NCI-H1436 (cell line): ENCODE results near the gene MYO9B.
"Not testable (repeated sequence)": the region's sequence is repeated elsewhere in the genome, so short reads cannot be mapped to it uniquely, and the experiment has no call there.

Source experiments
- DNase-seq: peaks from one replicate; lab custom pipeline; 2025; lab: John Stamatoyannopoulos, UW

The MYO9B gene

DNA sequence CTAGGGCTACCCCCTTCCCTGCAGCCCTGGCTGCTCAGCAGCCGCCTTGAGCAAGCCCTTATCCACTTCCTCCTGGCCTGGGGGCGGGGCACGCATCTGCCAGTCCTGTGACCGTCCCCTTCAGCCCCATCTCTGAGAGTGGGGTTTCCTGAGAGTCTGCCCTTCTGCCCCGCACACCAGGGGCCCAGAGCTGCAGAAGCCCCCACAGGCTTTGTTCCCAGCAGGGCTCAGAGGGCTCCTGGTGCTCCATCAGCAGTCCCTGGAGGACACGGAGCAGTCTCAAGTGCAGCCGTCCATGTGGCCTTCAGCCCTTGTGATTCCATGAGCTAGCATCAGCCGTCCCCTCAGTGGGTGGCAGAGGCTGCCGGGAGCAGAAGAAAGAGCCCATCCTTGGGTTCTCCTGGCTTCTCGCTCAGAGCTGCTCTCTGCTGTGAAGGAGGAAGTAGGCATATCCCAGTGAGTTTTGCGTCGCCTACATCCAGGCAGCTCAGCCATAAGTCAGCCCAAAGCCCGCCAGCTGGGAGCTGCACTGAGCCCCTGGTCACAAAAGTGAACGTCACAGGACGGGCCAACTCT is 16.3 kb downstream of the MYO9B start:
- DNase-seq: no peak

DNA sequence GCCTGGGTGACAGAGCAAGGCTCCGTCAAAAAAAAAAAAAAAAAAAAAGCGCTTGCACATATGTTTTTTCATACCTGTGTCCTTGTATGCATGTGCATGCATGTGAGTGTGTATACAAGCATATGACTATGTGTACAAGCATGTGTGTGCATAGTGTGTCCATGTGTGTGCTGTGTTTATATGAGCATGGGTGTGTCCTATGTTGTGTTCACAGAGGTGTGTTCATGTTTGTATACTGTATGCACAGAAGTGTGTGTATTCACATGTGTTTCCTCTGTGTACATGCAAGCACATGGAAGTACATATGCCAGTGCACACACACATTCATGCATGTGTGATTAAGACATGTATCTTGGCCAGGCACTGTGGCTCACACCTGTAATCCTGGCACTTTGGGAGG is 17.1 kb downstream of the MYO9B start:
- no peak for DNase-seq

DNA sequence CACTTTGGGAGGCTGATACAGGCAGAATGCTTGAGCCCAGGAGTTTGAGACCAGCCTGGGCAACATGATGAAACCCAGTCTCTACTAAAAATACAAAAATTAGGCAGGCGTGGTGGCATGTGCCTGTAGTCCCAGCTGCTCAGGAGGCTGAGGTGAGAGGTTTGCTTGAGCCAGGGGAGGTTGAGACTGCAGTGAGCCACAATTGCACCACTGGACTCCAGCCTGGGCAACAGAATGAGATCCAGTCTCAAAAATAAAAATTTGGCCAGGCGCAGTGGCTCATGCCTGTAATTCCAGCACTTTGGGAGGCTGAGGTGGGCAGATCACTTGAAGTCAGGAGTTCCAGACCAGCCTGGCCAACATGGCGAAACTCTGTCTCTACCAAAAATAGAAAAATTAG is 19.1 kb downstream of the MYO9B start:
- not testable (repeated sequence) for DNase-seq

DNA sequence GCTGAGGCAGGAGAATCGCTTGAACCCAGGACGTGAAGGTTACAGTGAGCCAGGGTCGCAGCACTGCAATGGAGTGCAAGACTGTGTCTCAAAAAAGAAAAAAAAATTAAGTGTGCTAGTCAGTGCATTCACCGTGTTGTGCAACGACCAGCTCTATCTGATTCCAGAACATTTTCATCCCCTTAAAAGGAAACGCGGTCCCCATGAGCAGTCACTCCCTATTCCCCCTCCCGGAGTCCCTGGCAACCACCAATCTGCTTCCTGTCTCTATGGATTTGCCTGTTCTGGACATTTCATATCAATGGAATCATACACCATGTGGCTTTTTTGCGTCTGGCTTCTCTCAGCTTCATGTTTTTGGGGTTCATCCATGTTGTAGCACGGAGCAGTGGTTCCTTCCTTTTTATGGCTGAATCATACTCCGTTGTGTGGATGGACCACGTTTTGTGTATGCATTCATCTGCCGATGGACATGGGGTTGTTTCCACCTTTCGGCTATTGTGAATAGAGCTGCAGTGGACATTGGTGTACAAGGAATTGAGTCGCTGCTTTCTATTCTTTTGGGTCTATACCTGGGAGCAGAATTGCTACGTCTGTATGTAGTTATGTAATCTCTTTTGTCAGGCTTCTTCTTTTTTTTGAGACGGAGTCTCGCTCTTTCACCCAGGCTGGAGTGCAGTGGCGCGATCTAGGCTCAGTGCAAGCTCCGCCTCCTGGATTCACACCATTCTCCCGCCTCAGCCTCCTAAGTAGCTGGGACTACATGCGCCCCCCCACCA is 19.8 kb downstream of the MYO9B start:
- no peak for DNase-seq

DNA sequence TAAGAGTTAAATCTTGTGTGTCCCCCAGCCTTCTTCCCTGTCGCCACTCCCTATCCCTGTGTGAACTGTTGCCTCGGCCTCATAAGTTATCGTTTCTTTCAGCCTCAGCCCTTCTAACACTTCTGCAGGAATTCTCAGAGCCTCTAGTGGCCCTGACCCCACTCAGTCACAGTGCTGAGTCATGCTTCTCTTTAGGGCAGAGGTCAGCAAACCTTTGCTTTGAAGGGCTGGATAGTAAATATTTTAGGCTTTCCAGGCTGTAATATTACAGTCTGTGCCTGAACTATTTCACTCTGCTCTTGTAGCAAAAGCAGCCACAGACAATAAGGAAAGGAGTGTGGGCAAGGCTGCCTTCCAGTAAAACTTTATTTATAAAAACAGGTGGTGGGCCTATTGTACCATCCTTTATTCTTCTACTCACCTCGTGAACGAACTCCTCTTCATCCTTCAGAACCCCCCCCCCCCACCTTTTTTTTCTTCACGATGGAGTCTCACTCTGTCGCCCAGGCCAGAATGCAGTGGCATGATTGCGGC is 22.1 kb downstream of the MYO9B start:
- DNase-seq: no peak

DNA sequence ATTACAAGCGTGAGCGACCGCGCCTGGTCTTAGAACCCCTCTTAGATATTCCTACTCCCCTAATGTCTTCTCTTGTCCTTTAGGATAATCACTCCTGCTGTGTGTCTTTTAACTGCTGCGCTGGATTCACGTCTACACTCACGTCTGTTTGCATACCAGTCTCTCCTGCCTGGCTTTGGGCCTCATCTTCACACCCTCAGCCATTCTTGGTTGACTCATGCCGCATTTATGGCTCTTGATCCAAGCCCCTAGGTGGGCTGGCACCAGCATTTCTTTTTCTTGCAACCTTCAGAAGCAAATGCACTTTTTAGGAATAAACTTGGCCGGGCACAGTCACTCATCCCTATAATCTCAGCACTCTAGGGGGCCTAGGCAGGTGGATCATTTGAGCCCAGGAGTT is 22.7 kb downstream of the MYO9B start:
- DNase-seq: no peak

DNA sequence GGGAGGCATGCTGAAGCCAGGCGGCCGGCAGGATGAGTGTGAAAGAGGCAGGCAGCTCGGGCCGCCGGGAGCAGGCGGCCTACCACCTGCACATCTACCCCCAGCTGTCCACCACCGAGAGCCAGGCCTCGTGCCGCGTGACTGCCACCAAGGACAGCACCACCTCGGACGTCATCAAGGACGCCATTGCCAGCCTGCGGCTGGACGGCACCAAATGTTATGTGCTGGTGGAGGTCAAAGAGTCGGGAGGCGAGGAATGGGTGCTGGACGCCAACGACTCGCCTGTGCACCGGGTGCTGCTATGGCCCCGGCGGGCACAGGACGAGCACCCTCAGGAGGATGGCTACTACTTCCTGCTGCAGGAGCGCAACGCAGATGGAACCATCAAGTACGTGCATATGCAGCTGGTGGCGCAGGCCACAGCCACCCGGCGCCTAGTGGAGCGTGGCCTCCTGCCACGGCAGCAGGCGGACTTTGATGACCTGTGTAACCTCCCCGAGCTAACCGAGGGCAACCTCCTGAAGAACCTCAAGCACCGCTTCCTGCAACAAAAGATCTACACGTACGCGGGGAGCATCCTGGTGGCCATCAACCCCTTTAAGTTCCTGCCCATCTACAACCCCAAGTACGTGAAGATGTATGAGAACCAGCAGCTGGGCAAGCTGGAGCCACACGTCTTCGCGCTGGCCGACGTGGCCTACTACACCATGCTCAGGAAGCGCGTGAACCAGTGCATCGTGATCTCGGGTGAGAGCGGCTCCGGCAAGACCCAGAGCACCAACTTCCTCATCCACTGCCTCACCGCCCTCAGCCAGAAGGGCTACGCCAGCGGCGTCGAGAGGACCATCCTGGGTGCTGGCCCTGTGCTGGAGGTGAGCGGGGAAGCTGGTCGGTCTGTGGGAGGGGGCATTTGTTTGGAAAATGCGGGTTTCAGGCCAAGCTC is 26.4 kb downstream of the MYO9B start:
- no peak for DNase-seq

DNA sequence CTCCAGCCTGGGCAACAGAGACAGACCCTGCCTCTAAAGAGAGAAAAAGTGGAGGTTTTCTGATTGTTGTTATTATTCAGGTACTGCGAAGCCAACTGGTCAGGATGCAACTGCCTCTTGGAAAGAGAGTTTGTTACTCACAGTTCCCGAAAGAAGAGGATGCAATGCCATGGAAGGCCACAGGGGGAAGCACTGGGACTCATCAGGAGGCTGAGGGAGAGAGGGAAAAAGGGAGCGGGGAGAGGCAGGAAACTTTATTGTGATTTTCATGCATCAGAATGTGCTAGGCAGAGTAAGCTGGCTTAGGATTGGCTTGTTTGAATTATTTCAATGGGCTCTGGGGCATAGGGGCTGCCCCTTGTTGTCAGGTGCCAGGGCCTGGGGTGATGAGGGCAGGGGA is 27.6 kb downstream of the MYO9B start:
- no peak for DNase-seq

DNA sequence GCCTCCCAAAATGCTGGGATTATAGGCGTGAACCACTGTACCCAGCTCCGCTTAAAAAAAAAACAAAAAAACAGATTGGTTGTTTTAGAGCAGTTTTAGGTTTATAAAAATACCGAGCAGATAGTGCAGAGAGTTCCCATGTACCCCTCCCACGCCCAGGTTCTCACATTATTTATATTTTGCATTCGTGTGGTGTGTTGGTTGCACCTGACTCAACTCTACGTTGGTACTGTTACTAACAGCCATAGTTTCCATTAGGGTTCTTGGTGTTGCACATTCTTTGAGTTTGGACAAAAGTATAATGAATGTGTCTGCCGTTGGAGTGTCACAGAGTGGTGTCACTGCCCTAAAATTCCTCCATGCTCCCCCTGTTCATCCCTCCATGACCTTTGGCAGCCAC is 29.1 kb downstream of the MYO9B start:
- DNase-seq: no peak

DNA sequence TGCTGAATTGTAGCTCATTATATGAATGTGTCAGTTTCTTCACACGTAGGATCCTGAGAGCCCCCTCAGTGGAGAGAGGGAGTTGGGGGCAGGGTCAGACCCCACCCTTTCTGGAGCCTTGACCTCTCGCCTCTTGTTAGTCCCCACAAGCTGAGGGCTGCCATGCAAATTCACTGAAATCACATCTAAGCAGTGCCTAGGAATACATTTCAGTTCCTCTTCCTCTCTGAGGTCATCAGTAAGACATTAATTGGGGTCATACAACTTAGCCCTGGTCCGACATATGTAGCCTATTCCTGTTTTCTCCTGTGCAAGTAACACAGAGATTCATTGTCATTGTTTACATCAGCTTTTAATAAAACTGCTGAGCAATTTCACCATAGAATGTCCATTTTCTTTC is 30.0 kb downstream of the MYO9B start:
- DNase-seq: no peak

DNA sequence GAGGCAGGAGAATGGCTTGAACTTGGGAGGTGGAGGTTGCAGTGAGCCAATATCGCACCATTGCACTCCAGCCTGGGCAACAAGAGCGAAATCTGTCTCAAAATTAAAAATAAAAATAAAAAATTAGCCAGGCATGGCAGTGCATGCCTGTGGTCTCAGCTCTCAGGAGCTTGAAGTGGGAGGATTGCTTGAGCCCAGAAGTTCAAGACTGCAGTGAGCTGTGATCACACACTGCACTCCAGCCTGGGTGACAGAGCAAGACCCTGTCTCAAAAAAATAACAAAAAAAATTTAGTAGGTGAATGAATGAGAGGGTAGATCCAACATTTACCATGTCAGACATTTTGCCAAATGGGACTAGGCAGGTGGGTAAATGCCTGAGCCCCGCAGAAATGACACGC is 31.4 kb downstream of the MYO9B start:
- not testable (repeated sequence) for DNase-seq

DNA sequence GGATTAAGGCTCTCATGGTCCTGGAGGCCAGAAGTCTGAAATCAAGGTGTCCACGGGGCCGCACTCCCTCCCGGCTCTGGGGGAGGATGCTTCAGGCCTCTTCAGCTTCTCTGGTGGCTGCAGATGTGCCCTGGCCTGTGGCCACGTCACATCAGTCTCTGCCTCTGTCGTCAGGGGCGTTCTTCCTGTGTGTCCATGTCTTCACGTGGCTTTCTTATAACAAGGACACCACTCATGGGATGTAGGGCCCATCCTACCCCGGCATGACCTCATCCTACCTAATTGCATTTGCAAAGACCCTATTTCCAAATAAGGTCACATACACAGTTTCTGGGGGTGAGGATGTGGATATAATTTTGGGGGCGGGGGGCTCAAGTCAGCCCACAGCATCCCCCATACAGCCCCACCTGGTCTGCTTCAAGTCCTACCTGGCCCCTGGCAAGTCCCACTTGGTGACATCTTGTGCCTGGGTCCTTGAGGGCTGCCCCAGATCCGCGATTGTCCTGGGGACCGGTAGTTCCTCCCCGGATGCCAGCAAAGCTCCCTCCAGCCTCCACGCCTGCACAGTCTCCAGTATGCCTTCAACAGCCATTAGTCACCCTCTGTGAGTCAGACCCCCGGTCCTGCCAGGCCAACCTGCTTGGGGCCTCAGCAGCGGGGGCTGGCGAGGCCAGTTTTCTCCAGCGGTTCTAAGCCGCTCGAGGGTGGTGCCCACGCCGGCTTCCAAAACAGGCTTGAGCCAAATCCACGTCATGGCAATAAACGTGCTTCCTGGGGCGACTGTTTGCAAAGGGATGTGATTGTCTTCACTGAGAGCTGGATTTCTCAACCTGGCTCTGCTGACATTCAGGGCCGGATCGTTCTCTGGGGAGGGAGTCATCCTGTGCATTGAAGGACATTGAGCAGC is 32.2 kb downstream of the MYO9B start:
- DNase-seq: no peak

DNA sequence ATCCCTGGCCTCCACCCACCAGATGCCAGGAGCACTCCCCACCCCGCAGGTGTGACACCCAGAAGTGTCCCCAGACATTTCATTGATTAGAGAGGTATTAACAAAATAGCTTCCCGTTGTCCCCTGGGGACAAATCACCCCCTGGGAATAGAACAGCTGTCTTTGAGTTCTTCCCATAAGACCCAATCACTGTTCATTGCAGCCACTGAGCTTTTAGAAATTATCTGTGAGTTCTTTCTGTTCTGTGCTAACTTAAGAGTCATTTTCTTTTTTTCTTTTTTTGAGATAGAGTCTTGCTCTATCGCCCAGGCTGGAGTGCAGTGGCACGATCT is 32.8 kb downstream of the MYO9B start:
- no peak for DNase-seq

DNA sequence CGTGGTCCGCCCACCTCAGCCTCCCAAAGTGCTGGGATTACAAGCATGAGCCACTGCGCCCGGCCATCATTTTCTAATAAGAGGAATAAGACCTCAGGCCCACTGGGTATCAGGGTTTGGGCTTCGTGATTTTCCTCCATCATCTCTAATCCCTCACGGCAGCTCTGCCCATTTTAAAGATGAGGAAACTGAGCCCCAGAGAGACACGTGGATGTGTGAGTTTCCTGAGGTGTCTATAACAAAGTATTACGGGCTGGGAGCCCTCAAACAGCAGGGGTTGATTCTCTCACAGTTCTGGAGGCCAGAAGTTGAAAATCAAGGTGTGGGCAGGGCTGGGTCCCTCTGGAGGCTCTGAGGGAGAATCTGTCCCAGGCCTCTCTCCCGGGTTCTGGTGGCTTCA is 33.7 kb downstream of the MYO9B start:
- DNase-seq: no peak

DNA sequence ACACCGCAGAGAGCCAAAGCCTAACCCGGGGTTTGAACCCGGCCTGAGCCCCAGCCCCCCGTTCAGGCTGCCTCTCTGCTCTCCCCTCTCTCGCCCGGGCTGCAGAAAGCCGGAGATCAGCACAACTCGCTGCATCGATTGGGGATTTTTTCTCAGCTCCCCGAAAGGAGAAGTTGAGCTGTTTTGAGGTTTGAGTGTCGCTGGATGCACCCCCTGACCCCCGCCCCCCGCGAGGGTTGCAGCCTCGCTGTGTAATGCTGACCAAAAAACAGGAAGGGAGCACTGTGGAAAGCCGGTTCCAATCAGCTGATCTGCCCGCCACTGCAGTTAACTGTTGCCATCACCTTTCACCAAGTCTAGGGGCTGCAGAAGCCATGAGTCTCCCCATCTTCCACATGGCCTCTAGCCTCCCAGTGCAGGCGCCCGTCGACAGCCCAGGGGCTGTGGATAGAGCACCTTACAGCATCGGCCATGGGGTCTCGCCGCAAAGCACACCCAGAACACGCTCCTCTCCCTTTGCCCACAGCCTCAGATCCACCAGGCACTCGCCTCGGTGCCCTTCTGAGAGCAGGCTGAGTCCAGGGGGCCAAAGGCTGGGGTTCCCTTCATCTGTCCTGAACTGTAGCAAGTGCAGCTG is 34.5 kb downstream of the MYO9B start:
- no peak for DNase-seq

DNA sequence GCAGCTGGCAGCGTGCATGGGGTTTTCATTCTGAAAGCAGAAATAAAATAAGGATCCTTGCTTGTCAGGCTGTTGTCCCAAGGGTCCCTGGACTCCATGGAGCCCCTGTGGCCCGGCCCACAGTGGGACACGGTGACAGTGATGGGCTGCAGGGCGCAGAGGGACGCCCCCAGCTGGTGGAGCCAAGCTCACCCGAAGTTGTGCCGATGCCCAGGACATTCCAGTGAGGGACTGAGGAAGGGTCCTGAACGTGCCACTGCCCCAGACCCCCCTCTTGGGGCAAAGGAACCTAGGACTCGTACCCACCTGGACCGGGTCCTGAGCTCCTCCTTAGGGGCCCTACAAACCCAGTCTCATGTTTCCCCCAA is 35.0 kb downstream of the MYO9B start:
- DNase-seq: no peak

DNA sequence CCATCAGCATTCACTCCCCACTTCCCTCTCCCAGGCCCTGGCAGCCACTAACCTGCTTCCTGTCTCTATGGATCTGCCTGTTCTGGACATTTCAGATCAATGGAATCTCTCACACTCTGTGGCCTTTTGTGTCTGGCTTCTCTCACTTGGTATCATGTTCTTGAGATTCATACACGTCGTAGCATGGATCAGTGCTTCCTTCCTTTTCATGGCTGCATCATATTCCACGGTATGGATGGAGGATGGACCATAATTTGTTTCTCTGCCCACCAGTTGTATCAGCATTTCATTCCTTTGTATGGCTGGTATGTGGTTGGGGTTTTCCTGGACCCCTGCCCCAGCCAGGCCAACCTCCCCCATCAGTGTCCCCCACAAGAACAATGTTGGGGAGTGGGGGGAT is 36.2 kb downstream of the MYO9B start:
- DNase-seq: no peak

DNA sequence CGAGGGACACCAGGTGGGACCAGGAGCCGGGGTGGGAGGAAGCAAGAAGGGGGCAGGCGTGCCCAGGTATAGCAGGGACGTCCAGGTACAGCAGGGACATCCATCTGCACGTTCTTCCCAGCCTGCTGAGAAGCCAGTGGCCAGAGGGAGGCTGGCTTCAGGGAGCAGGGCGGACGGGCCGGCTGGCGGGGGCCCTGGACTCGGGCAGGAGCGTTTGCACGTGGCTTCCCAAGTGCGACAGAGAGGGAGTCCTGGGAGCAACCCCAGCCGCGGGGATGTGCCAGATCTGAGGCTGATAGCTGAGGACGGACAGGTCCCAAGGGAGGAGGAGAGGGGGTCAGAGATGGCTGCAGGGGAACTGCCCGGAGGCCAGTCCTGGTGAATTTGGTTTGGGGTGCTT is 36.7 kb downstream of the MYO9B start:
- DNase-seq: no peak

DNA sequence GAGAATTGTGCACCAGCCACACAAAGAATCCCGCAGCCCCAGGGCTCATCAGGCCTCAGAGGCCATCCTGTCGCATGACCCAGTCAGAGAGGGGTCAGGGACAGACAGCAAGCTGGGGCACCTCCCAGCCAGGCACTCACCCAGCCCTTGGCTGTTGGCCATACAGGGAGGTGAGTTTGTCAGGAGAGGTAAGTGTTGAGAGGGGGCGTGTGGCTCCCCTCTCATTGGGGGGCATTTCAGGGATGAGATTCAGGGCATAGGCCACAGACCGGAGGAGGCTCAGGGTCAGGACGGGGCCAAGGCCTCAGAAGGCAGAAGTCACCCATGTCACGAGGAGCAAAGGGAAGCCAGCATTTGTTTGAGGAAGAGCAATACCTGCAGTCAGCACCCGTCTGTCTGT is 37.1 kb downstream of the MYO9B start:
- DNase-seq: no peak

DNA sequence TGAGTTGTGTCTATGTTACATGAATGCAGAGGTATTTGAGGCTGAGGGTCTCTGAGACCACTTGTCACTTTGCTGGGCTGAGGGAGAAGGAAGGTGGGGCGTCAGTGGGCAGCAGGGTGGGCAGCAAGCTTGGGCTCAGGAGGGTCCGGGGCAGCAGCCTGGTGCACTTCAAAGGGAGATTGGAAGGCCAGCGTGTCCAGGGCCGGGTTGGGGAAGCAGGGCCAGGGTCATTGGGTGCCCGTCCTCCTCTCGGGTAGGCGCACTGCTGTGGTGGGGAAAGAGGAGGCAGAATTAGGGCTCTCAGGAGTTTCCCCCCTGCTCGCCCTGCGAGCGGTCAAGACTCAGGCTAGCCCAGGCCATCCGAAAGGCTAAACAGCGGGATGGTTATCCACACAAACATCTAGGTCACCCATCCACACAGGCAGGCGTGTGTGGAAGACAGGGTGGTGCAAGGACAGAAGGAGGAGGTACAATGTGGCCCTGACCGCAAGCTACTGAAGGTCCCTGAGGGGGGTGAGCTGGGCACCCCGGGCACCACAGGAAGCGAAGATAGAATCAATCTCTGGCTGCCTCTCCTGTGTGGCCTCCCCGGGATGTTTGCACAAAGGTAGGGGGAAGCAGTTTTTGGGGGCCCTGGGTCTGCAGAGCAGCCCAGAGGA is 37.7 kb downstream of the MYO9B start:
- DNase-seq: no peak

DNA sequence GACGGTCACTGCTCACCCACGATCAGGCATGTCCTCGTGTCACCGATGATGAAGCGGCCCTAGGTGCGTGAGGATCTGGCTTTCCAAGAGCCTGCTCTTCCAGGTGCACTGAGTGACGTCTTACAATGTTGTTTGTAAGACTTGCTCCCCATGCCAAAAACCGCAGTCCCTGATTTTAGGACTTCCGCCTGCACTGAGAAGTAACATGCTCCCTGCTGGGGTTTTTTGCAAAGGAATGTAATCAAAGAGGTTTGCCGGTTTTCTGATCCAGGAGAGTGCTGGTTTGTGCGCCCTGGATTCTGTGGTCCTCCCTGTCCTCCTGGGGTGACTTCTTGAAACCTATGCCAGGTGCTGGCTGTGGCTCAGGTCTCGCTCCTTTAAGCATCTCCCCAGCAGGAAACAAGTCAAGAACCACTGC is 38.8 kb downstream of the MYO9B start:
- no peak for DNase-seq
